ENCODE measurements around the gene USB1.

GRCh38 chr16:58045096-58045495 is 43.9 kb downstream of the USB1 start:
- TF ChIP-seq CTCF (IDR thresholded peaks at IDR 0.05) (no peak), POLR2A (IDR thresholded peaks at IDR 0.05) (no peak)

Measured in breast epithelium (tissue), 3 donors.